Endothelial cell of umbilical vein (primary cell): ENCODE measurements around the gene PLD4.

Experiments used
- CTCF ChIP-seq, 2 donors: IDR thresholded peaks; 1 replicate in 1 of 2; 2 replicates in 1 of 2; pipeline ENCODE4 v1.5.1; 2011; ENCODE audit warnings: low read length in 2 of 2, mild to moderate bottlenecking in 2 of 2, moderate library complexity in 2 of 2, control low read depth in 1 of 2, inconsistent platforms in 1 of 2, low read depth in 1 of 2; ENCODE audit not compliant: insufficient read depth in 1 of 2; ENCODE audit errors: extremely low read depth in 1 of 2
- EZH2 ChIP-seq: IDR thresholded peaks from 2 replicates; pipeline ENCODE4 v1.6.1; 2012; ENCODE audit warnings: borderline replicate concordance, low read depth, mild to moderate bottlenecking, moderate library complexity, low read length, inconsistent platforms; ENCODE audit not compliant: severe bottlenecking
- FOS ChIP-seq: IDR thresholded peaks from 2 replicates; pipeline ENCODE4 v1.6.1; 2011; ENCODE audit warnings: mild to moderate bottlenecking, low read length, moderate library complexity, borderline replicate concordance; ENCODE audit not compliant: insufficient read depth
- GATA2 ChIP-seq: IDR thresholded peaks from 2 replicates; pipeline ENCODE4 v1.7.0; 2011; ENCODE audit warnings: low read depth, mild to moderate bottlenecking, moderate library complexity, mixed read lengths, low read length; ENCODE audit not compliant: insufficient read length, insufficient read depth
- JUN ChIP-seq: IDR thresholded peaks from 2 replicates; pipeline ENCODE4 v1.6.1; 2011; ENCODE audit warnings: borderline replicate concordance, low read depth; ENCODE audit not compliant: insufficient read length, insufficient read depth
- MYC ChIP-seq: IDR thresholded peaks from one replicate; pipeline ENCODE4 v1.6.1; 2011; ENCODE audit warnings: mild to moderate bottlenecking, low read depth, low read length
- POLR2A ChIP-seq: IDR thresholded peaks from 2 replicates; pipeline ENCODE4 v1.6.1; 2012; ENCODE audit warnings: low read depth, mild to moderate bottlenecking, control low read depth, low read length
- POLR2AphosphoS5 ChIP-seq: IDR thresholded peaks from 2 replicates; pipeline ENCODE4 v1.6.1; 2012; ENCODE audit warnings: low read depth, mild to moderate bottlenecking, control low read depth, low read length, moderate library complexity; ENCODE audit not compliant: insufficient read depth
- TF ChIP-seq, protein P1 (sequence below): IDR thresholded peaks from 2 replicates; pipeline ENCODE4 v1.6.1; 2011; ENCODE audit not compliant: insufficient read depth, insufficient read length

DNA sequence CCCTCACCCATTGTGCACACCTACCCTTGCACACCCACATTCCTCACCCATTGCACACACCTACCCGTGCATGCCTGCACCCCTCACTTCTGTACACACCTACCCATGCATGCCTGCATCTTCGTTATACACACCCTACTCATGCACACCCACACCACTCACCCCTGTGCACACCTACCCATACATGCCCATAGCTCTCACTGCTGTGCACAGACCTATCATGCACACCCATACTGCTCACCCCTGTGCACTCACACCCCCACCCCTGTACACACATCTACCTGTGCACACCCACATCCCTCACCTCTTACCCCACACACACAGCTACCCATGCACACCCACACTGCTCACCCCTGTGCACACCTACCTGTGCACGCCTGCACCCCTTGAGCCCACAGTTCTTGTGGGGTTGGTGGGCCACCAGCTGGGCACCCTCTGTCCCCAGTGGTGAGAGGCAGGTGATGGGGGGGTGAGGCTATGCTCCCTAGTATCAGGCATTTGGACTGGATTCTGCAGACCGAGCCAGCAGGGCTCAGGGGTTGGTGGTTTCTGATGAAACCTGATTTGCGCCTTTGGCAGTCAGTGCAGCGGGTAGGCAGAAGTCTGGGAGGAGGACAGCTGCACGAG lies 44.0 kb upstream of the PLD4 start:
- no peak for TF ChIP-seq CTCF (IDR thresholded peaks at IDR 0.05; ENCODE audit: extremely low read depth in 1 of 2, insufficient read depth in 1 of 2, low read depth in 1 of 2, low read length in 2 of 2)
- no peak for TF ChIP-seq MYC
- no peak for TF ChIP-seq EZH2
- TF ChIP-seq POLR2A: no peak
- no peak for TF ChIP-seq FOS
- TF ChIP-seq POLR2AphosphoS5: no peak
- TF ChIP-seq, protein P1, sequence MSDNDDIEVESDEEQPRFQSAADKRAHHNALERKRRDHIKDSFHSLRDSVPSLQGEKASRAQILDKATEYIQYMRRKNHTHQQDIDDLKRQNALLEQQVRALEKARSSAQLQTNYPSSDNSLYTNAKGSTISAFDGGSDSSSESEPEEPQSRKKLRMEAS: no peak
- TF ChIP-seq GATA2: no peak
- TF ChIP-seq JUN: no peak
